ENCODE measurements around the gene RAB41. TPM values are rescaled to one million over a fixed set of nuclear protein-coding genes. Genes with fewer than 3 reads are reported as not detected.

The RAB41 gene
- total and polyA plus RNA-seq, 2 of the 13 experiments (the other 11 are each of a cell fraction or from before 2014, with no cell fraction given), result not detected

- Histone ChIP-seq H3K9me3 (ENCODE audit: low read length) (no peaks in the 10 kb centered on the region), H3K79me2 (ENCODE audit: insufficient read depth, low read length) (no peaks in the 10 kb centered on the region), H3K27me3 (ENCODE audit: control insufficient read depth in 1 of 2, insufficient read depth in 2 of 2, low read length in 2 of 2) (no peaks in the 10 kb centered on the region), H3K4me1 (ENCODE audit: insufficient read depth, low read length) (no peaks in the 10 kb centered on the region), H3K9ac (ENCODE audit: insufficient read depth, low read depth, low read length) (no peak within 1 kb of the TSS), H3K27ac (ENCODE audit: extremely low read length, insufficient read depth, low read length) (no peak within 1 kb of the TSS), H3K36me3 (replicated peaks in 1 of 2; ENCODE audit: control insufficient read depth in 1 of 2, insufficient read depth in 2 of 2, low read length in 2 of 2) (no peaks in the 10 kb centered on the region), H3K4me2 (ENCODE audit: low read depth, low read length) (no peak within 1 kb of the TSS), H4K20me1 (ENCODE audit: insufficient read depth, low read length) (no peaks in the 10 kb centered on the region), H2AFZ (ENCODE audit: low read length) (no peak within 1 kb of the TSS), H3K4me3 (replicated peaks in 1 of 3; ENCODE audit: insufficient read depth in 1 of 3, low read depth in 2 of 3, low read length in 3 of 3) (no peak within 1 kb of the TSS)
- intact Hi-C loops (cut with micrococcal nuclease; ENCODE audit: unreplicated experiment) (no loop called here), in situ Hi-C loops (cut with HindIII; ENCODE audit: extremely low pct_ligation_motif_present, low pct_unique_long_range_greater_than_20kb) (loop anchor here (10.0 kb wide), 1 partner anchor 63 kb away; no protein-coding TSS in a partner anchor)
- POLR2A ChIA-PET, result no interaction called here
- DNase-seq (ENCODE audit: low spot score), result no peak
- FAIRE-seq, result no peak
- ATAC-seq, result no peak
- CTCF ChIA-PET (ENCODE audit: low intra/inter-chr PET ratio, low total read pairs), result no interaction called here
- no TSS peak for BruUV-seq (replicated peaks)
- TF ChIP-seq DMAP1 (CRISPR knock-in tag; IDR thresholded peaks at IDR 0.05) (no peak), GABPA (IDR thresholded peaks at IDR 0.05; ENCODE audit: low read depth, low read length) (no peak), GABPA (CRISPR knock-in tag; IDR thresholded peaks at IDR 0.05; ENCODE audit: low read depth) (no peak), POLR2G (IDR thresholded peaks at IDR 0.05; ENCODE audit: low read depth, low read length) (no peak), ZNF768 (CRISPR knock-in tag; IDR thresholded peaks at IDR 0.05) (no peak), SMC3 (IDR thresholded peaks at IDR 0.05; ENCODE audit: low read length) (no peak), ZFYVE20 (CRISPR knock-in tag; IDR thresholded peaks at IDR 0.05; ENCODE audit: borderline replicate concordance, low read depth) (no peak), ZFP1 (CRISPR knock-in tag; IDR thresholded peaks at IDR 0.05) (no peak), FOSL1 (CRISPR knock-in tag; IDR thresholded peaks at IDR 0.05; ENCODE audit: borderline replicate concordance) (no peak), PRDM10 (CRISPR knock-in tag; IDR thresholded peaks at IDR 0.05; ENCODE audit: low read depth) (no peak), HNF4G (IDR thresholded peaks at IDR 0.05; ENCODE audit: borderline replicate concordance, low read depth, low read length) (no peak), HNF4G (CRISPR knock-in tag; IDR thresholded peaks at IDR 0.05; ENCODE audit: borderline replicate concordance, low read depth) (no peak), SMARCC2 (IDR thresholded peaks at IDR 0.05) (no peak)
- TF ChIP-seq, protein P1, sequence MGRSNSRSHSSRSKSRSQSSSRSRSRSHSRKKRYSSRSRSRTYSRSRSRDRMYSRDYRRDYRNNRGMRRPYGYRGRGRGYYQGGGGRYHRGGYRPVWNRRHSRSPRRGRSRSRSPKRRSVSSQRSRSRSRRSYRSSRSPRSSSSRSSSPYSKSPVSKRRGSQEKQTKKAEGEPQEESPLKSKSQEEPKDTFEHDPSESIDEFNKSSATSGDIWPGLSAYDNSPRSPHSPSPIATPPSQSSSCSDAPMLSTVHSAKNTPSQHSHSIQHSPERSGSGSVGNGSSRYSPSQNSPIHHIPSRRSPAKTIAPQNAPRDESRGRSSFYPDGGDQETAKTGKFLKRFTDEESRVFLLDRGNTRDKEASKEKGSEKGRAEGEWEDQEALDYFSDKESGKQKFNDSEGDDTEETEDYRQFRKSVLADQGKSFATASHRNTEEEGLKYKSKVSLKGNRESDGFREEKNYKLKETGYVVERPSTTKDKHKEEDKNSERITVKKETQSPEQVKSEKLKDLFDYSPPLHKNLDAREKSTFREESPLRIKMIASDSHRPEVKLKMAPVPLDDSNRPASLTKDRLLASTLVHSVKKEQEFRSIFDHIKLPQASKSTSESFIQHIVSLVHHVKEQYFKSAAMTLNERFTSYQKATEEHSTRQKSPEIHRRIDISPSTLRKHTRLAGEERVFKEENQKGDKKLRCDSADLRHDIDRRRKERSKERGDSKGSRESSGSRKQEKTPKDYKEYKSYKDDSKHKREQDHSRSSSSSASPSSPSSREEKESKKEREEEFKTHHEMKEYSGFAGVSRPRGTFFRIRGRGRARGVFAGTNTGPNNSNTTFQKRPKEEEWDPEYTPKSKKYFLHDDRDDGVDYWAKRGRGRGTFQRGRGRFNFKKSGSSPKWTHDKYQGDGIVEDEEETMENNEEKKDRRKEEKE (IDR thresholded peaks at IDR 0.05), result no peak
- TF ChIP-seq, protein P2, sequence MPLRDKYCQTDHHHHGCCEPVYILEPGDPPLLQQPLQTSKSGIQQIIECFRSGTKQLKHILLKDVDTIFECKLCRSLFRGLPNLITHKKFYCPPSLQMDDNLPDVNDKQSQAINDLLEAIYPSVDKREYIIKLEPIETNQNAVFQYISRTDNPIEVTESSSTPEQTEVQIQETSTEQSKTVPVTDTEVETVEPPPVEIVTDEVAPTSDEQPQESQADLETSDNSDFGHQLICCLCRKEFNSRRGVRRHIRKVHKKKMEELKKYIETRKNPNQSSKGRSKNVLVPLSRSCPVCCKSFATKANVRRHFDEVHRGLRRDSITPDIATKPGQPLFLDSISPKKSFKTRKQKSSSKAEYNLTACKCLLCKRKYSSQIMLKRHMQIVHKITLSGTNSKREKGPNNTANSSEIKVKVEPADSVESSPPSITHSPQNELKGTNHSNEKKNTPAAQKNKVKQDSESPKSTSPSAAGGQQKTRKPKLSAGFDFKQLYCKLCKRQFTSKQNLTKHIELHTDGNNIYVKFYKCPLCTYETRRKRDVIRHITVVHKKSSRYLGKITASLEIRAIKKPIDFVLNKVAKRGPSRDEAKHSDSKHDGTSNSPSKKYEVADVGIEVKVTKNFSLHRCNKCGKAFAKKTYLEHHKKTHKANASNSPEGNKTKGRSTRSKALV (CRISPR knock-in tag; IDR thresholded peaks at IDR 0.05), result no peak
Measured at GRCh38 chrX:70268034-70268433, 13.9 kb upstream of the RAB41 start, which contains the start of gene ARR3. ARR3 (plus strand) TSS chrX:70268334; CDS start chrX:70269386, 1,052 bp downstream.
